Activated CD8-positive, alpha-beta memory T cell treated with anti-CD3 and anti-CD28 coated beads, Interleukin-2, amount 50 U/mL, for 4 hours (primary cell): ENCODE results near the gene SDHAF1.
A peak's percentile ranks its signal among the peaks of the same experiment; 100 is the strongest.
"Not testable (repeated sequence)": the region's sequence is repeated elsewhere in the genome, so short reads cannot be mapped to it uniquely, and the experiment has no call there.

Experiments
- DNase-seq: peaks from one replicate; pipeline ENCODE4 v3.0.0-alpha.2; 2020

The SDHAF1 gene

DNA sequence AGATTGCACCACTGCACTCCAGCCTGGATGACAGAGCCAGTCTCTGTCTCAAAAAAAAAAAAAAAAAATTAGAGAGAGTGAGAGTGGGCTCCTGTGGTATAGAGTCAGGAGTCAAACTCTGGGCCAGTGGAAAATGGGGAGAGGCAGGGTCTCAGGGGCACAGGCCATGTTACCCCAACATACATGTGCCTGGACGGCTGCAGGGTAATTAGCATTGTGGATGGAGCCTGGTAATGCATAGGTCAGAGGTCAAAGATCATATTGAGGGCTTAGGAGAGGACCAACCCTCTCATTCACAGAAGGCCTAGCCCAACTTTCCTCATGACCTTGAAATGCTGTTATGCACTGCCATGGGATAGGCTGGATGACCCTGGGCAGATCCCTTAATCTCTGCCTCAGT lies 30.6 kb downstream of the SDHAF1 start:
- DNase-seq: no peak

DNA sequence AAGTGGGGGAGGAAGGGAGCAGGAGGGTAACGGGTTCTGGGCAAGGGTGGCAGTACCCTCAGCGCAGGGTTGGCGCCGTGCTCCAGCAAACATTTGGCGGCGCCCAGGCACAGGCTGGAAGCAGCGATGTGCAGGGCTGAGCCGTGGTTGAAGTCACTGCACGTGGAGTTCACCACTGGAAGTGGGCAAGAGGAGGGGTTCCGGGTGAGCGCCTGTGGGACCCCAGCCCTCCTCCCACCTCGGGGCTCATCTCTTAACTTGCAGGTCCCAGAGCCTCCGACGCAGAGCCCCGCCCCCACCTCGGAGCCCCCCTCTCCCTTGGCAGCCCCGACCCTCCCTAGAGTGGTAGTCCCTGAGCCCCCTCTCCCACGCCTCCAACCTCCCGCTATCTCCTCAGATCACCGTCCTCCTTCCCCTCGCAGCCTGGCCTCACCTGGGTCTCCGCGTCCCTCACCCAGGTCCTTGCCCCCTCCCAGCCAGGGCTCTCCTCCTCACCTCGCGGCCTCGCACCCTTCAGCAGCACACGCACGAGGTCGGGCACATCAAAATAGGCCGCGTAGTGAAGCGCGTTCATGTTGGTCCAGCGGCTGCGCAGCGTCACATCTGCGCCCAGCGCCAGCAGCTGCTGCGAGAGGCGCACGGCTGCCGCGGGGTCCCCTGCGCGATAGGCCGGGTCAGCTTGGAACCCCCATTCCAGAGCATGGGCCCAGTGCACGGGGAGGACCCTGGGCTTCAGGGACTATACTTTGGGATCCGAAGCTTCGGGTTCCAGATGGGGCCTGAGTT lies 31.3 kb downstream of the SDHAF1 start:
- no peak for DNase-seq

DNA sequence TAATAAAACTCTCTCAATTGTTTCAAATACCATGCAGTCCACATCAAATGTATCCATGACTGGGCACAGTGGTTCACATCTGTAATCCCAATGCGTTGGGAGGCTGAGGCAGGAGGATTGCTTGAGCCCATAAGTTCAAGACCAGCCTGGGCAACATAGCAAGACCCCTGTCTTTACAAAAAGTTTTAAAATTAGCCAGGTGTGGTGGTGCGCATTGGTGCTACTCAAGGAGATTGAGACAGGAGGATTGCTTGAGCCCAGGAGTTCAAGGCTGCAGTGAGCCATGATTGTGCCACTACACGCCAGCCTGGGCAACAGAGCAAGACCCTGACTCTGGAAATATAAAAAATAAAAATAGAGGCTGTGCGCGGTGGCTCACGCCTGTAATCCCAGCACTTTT lies 32.7 kb downstream of the SDHAF1 start:
- DNase-seq: no peak

DNA sequence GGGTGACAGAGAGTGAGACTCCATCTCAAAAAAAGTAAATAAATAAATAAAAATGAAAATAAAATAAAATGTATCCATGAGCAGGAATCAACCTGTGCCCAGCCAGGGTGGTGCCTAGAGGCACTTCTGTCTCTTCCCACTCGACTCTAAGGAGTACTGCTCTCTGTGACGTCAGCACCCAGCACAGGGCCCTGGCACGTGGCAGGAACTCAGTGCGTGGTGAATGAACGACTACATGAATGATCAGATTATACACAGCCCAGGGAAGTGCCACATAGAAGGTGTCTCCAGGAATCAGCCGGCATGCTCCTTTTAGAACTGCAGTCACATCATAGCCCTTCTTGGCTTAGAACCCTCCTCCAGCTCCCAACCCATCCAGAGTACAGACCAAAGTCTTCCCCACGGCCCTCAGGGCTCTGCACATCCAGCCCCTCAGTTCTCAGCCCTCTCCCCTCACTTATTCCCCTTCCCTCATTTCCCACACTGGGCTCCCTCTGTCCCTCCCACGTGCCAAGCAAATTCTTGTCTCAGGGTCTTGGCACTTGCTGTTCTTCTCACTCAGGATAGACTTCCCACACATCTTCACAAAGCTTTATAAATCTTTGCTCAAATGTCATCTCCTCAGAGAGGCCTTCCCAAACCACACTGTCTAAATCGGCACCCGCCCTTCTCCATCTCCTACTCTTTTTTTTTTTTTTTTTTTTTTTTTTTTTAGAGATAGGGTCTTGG lies 33.5 kb downstream of the SDHAF1 start:
- no peak for DNase-seq

DNA sequence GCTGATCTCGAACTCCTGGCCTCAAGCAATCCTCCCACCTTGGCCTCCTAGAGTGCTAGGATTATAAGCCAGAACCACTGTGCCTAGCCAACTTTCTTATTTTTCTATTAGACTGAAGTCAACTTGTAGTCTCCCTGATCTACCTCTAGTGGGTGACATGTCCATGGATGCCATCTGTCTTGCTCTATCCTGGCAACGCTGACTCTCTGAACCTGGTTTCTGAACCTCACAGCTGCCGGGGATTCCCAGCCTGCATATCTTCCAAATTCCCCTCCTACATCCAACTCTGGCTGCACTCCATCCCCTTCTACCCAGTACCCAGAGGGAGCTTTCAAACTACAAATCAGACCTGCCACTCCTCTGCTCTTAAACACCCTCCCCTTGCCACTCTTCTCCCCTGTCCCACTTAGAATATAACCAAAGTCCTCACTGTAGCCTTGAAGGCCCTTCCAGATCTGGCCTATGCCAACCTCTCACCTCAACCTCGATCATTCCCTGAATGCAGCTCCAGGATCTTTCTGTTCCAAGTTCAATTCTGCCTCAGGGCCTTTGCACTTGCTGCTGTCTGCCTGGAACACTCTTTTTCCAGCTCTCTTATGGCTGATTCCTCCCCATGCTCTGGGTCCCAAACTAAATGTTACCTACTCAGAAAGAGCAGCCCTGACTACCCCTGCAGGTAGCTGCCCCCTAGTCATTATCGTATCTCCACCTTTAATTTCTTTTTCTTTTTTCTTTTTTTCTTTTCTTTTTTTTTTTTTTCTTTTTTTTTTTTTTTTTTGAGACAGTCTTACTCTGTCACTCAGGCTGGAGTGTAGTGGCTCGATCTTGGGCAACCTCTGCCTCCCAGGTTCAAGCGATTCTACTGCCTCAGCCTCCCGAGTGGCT lies 35.5 kb downstream of the SDHAF1 start:
- no peak for DNase-seq

DNA sequence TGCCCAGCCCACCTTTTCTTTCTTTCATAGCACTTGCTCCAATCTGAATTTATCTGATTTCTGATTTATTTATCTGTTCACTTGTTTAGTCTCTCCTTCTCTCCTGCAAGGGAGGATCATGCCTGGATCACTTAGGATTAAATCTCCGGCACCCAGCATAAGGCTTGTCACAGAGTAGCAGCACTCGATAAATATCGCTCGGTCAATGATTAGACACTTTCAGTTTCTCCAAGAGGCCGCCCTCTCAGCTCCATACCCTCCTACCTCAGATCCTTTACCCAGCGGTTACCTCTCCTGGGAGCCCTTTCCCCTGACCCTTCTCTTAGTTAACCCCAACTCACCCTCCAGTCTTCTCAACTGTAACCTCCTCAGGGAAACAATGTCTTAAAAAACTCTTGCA lies 36.3 kb downstream of the SDHAF1 start:
- no peak for DNase-seq

DNA sequence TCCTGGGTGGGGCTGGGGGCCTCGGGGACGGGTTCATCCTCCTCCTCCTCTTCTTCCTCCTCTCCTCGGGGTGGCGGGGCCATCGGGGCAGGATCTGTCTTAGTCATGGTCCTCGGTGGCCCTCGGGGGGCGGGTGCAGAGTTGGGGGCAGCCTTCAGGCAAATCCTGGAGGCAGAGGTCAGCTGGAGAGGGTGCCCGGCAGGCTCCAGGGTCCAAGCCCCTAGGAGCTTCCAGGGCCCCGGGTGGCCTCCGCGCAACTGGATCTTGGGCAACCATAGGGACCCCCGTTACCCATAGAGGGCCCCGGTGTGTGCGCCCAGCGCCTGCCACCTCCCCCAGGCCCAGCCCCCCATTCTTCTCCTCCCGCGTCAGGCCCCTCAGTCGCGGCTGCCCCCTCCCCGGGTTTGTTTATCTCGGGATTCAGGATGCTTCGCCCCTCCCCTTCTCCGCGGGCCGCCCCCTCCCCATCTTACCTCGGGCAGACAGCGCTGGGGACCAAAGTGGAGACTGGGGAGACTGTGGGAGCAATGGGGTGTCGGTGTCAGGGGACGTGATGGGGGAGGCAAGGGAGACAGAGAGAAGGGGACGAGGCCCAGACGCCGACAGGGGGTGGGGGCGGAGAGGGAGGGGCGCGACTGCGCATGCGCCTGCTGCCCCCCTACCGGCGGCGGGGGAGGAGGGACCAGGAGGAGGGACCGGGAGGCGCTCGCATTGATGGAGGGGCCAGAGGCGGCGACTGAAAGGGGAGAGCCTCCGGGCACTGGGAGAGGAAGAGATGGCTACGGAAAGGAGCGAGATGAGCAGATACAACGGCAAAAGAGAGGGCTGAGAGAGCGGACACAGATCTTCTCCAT lies 37.5 kb downstream of the SDHAF1 start, which contains the start of gene CLIP3:
Gene CLIP3, minus strand, starts transcription at position 623 of the 854 bp plus-strand sequence. Its CDS starts 516 bp downstream, at position 107.
- peak; percentile 59 for DNase-seq

DNA sequence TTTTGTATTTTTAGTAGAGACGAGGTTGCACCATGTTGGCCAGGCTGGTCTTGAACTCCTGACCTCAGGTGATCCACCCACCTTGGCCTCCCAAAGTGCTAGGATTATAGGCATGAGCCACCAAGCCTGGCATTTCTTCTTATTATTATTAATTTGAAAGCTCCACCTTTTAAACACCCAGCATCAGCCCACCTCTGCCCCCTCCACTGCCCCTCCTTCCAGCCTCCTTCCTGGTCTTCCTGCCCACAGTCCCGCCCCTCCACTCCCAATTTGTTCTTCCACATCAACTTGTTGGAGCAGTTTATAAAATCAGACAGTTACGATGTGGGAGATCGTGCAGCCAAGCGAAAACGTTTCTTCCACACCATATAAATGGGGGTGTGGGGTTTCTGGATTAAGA lies 45.5 kb downstream of the SDHAF1 start:
- DNase-seq: no peak

DNA sequence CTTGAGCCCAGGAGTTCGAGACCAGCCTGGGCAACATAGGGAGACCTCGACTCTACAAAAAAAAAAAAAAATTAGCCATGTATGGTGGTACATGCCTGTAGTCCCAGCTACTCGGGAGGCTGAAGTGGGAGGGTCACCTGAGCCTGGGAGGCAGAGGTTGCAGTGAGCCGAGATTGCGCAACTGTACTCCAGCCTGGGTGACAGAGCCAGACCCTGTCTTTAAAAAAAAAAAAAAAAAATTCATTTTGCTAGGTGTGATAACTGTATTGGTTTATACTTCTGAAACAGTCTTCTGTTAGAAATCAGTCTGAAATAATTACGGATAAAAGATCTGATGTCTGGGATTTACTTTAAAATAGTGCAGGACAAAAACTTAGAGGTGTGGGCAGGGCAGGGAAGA lies 46.1 kb downstream of the SDHAF1 start:
- not testable (repeated sequence) for DNase-seq

DNA sequence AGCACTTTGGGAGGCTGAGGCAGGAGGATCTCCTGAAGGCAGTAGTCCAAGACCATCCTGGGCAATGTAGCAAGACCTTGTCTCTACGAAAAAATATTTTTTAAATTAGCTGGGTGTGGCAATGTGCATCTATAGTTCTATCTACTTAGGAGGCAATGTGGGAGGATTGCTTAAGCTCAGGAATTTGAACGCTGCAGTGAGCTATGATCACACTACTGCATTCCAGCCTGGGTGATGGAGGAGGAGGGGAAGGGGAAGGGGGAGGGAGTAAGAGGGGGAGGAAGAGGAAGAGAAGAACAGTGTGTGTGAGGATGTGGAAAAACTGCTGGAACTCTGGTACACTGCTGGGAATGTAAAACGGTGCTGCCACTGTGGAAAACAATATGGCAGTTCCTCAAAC lies 46.8 kb downstream of the SDHAF1 start:
- no peak for DNase-seq

DNA sequence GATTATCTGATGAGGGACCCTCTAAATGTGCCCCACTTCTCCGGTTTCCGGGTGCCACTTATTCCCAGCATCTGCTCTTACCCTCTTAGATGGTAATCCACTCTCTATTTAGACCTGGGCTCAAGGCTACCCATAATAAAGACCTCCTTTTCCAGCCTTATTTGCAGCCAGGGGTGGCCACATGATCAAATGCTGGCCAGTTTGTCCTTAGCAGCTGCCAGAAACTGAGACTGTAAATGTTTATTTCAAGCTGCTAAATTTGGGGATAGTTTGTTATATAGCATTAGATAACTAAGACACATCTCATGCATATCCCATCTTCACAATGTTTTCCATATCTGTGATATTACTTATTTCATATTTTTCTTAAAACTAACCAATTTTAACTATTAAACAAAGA lies 49.0 kb downstream of the SDHAF1 start:
- DNase-seq: no peak
